GM11168 (cell line): Measurements from ENCODE around the gene SLC2A11.
"Not testable (repeated sequence)": the region's sequence is repeated elsewhere in the genome, so short reads cannot be mapped to it uniquely, and the experiment has no call there.

Source experiments
- in situ Hi-C: fragments of 300-500 bp; cut with MboI; formaldehyde crosslinking; loops from one replicate; pipeline ENCODE4 v1.12.0; 2022; ENCODE audit warnings: low sequenced_read_pairs; ENCODE audit not compliant: unreplicated experiment

Gene SLC2A11

GRCh38 chr22:23901600-23901999 lies 43.9 kb downstream of the SLC2A11 start:
- in situ Hi-C loops: no loop called here

- in situ Hi-C loops: no loop called here
Measured at GRCh38 chr22:23903328-23903971, 45.8 kb downstream of the SLC2A11 start.

- in situ Hi-C loops: no loop called here
Measured at GRCh38 chr22:23904573-23905254, 47.0 kb downstream of the SLC2A11 start.

GRCh38 chr22:23906641-23907040 lies 49.0 kb downstream of the SLC2A11 start:
- in situ Hi-C loops: no loop called here

DNA sequence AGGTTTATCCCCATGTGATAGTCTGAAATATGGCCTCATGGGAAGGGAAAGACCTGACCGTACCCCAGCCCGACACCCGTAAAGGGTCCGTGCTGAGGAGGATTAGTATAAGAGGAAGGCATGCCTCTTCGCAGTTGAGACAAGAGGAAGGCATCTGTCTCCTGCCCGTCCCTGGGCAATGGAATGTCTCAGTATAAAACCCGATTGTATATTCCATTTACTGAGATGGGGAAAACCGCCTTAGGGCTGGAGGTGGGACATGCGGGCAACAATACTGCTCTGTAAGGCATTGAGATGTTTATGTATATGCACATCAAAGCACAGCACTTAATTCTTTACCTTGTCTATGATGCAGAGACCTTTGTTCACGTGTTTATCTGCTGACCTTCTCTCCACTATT lies 49.7 kb downstream of the SLC2A11 start:
- in situ Hi-C loops: not testable (repeated sequence)

DNA sequence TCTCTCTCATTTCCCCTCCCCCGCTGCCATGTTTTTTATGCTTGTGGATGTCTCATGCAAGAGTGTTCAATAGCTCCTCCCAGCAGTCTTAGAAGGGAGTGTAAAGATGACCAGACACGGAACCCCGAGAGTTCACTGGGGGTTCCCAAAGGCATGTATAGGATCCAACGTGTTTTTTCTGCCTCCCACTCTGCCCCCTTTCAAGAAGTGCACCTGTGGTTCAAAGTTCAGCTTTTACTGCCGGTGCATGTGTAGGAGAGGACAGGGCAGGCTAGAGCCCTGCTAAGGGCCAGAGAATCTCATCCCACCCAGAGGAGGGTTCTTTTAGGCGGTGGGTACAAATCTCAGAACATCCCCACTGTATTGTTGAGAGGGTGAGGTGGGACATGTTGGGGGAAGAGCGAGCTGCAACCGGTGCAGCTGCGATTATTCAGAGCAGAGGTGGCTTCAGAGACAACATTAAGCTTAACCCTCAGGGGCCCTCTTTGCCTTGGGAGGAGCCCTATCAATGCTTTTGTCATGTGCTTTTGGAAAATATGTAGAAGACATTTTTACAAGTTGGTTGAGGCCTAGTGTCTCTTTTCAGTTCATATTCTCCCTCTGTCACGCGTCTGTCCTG lies 51.0 kb downstream of the SLC2A11 start:
- in situ Hi-C loops: no loop called here

GRCh38 chr22:23909296-23909898 lies 51.7 kb downstream of the SLC2A11 start:
- in situ Hi-C loops: no loop called here

GRCh38 chr22:23910496-23911190 lies 53.0 kb downstream of the SLC2A11 start:
- in situ Hi-C loops: loop anchor here (10.0 kb wide), 1 partner anchor 54 kb away; the partner anchor contains the start of genes DDTL and GSTT2B

- in situ Hi-C loops: loop anchor here (10.0 kb wide), 1 partner anchor 53 kb away; the partner anchor contains the start of genes DDTL and GSTT2B
Measured at GRCh38 chr22:23911318-23911980, 53.8 kb downstream of the SLC2A11 start.

GRCh38 chr22:23912293-23912903 lies 54.7 kb downstream of the SLC2A11 start:
- in situ Hi-C loops: loop anchor here (10.0 kb wide), 1 partner anchor 52 kb away; the partner anchor contains the start of genes DDTL and GSTT2B

DNA sequence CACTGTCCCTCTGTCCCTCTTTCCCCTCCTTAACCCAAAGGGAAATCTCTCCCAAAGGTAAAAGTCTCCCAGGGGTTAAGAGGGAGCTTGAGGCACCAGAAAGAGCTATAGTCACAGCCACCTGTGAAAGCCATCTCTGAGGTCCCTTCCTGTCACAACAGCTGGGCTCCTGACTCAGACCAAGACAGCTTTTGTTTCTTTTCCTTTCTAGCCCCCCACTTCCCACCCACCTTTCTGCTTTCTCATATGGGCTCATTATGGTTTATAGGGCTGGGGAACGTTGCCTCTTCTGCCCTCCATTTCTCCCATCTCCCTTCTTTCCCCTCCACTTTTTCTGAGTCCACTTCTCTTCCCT lies 55.6 kb downstream of the SLC2A11 start:
- in situ Hi-C loops: loop anchor here (10.0 kb wide), 1 partner anchor 52 kb away; the partner anchor contains the start of genes DDTL and GSTT2B

- in situ Hi-C loops: loop anchor here (10.0 kb wide), 1 partner anchor 51 kb away; the partner anchor contains the start of genes DDTL and GSTT2B
Measured at GRCh38 chr22:23913661-23914353, 56.1 kb downstream of the SLC2A11 start.

- in situ Hi-C loops: loop anchor here (10.0 kb wide), 1 partner anchor 50 kb away; the partner anchor contains the start of genes DDTL and GSTT2B
Measured at GRCh38 chr22:23915290-23915689, 57.6 kb downstream of the SLC2A11 start.

GRCh38 chr22:23920267-23920611 lies 62.6 kb downstream of the SLC2A11 start:
- in situ Hi-C loops: not testable (repeated sequence)

DNA sequence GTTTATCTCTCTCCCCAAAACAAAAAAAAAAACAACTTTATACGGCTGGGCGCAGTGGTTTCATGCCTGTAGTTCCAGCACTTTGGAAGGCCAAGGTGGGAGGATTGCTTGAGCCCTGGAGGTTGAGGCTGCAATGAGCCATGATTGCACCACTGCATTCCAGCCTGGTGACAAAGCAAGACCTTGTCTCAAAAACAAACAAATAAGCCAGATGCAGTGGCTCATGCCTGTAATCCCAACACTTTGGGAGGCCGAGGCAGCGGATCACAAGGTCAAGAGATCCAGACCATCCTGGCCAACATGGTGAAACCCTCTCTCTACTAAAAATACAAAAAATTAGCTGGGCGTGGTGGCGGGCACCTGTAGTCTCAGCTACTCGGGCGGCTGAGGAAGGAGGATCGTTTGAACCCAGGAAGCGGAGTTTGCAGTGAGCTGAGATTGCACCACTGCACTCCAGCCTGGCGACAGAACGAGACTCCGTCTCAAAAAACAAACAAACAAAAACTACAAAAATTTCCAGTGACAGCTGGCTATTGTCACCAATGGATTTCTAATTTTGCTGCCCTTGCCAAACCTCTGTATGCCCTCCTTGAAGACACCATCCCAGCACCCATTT lies 64.0 kb downstream of the SLC2A11 start:
- in situ Hi-C loops: not testable (repeated sequence)

- in situ Hi-C loops: no loop called here
Measured at GRCh38 chr22:23922921-23923320, 65.2 kb downstream of the SLC2A11 start.

- in situ Hi-C loops: no loop called here
Measured at GRCh38 chr22:23925020-23925606, 67.4 kb downstream of the SLC2A11 start.

- in situ Hi-C loops: no loop called here
Measured at GRCh38 chr22:23926561-23926960, 68.9 kb downstream of the SLC2A11 start.
